Measurements from ENCODE around the gene CLRN3. TPM values are rescaled to one million over a fixed set of nuclear protein-coding genes. Genes with fewer than 3 reads are reported as not detected.

The CLRN3 gene, protein sequence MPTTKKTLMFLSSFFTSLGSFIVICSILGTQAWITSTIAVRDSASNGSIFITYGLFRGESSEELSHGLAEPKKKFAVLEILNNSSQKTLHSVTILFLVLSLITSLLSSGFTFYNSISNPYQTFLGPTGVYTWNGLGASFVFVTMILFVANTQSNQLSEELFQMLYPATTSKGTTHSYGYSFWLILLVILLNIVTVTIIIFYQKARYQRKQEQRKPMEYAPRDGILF
- total RNA-seq, result under 1 TPM in 1 of 4 donors, not detected in 3; 0.27 TPM

DNA sequence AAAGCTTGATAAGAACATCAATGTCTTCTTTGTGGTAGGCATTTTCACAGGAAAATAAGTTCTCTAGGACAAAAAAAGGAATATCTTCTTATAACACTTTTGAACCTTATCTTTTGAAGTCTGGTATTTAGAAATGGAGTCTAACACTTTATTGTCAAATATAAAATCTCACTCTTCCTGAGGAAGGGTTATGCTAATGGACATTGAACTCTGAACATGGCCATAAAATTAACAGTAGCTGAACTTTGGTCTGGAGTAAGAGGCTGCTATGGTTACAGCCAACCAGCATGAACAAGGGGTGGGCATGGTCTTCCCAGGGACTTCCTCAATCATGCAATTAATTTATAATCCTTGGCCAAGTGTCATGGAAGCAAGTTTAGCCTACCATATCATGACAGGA lies at the start of gene CLRN3:
CLRN3 (minus strand) TSS at position 199 of the 400 bp plus-strand sequence; CDS start at position 42, 157 bp downstream.
- intact Hi-C loops (cut with DNase I; ENCODE audit: low total_unique reads) (no loop called here), in situ Hi-C loops (cut with MboI; ENCODE audit: low sequenced_read_pairs in 4 of 4) (no loop called here)

DNA sequence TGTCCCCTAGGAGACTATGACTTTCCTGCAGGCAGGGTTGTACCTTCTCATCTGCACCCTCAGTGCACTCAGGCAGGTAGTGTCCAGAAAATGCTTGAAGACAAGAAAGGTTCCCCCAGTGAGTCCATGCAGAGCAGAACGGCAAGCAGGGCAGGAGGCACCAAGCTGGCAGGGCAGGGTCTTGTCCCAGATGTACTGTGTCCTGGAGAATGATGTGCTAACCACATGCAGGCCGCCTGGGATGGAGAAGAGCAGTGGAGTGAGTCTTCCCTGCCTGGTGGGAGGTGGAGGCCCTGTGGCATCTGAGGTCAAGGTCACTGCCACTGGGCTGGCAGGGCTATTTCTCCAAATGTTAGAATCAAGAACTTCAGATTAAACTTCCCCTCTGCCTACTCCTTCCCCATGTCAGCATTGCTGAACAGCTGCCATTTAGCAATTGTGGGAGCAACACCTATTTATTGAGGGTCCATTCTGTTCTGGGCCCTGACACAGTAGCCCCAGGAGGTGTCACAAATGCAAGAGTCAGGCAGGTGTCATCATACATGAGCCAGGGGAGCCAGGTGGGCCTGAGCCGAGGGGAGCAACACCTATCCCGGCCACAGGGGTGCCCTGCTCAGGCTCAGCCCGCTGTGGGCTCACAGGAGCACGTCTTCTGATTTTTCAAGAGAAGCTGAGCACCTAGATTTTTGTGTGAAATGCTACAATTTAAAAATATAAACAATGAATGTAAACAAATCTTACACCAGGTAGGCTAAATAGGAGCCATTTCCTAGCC lies 48.3 kb upstream of the CLRN3 start:
- H3K4me3 ChIP-seq, result no peak overlapping the region
- no peaks in the 10 kb centered on the region for H3K36me3 ChIP-seq
- no peaks in the 10 kb centered on the region for H3K4me1 ChIP-seq
- in situ Hi-C loops (cut with MboI; ENCODE audit: low sequenced_read_pairs in 4 of 4) (no loop called here), intact Hi-C loops (cut with DNase I; ENCODE audit: low total_unique reads) (no loop called here)
- H3K9me3 ChIP-seq, result no peaks in the 10 kb centered on the region
- no peak for DNase-seq
- TF ChIP-seq POLR2A (IDR thresholded peaks at IDR 0.05), result no peak
- H3K27me3 ChIP-seq, result no peaks in the 10 kb centered on the region
- no peak overlapping the region for H3K27ac ChIP-seq
- ATAC-seq, result no peak

More for the DNA sequence above, at the start of gene CLRN3:
- no peak for DNase-seq
- Histone ChIP-seq H3K27me3 (peaks cover 0 to 8% (median 0%) of the 10 kb centered on the region in 3 donors), H3K4me3 (no peak within 1 kb of the TSS), H3K4me1 (no peaks in the 10 kb centered on the region), H3K27ac (no peak within 1 kb of the TSS), H3K9me3 (no peaks in the 10 kb centered on the region), H3K36me3 (no peaks in the 10 kb centered on the region)
- no peak for ATAC-seq
- TF ChIP-seq, protein P1, sequence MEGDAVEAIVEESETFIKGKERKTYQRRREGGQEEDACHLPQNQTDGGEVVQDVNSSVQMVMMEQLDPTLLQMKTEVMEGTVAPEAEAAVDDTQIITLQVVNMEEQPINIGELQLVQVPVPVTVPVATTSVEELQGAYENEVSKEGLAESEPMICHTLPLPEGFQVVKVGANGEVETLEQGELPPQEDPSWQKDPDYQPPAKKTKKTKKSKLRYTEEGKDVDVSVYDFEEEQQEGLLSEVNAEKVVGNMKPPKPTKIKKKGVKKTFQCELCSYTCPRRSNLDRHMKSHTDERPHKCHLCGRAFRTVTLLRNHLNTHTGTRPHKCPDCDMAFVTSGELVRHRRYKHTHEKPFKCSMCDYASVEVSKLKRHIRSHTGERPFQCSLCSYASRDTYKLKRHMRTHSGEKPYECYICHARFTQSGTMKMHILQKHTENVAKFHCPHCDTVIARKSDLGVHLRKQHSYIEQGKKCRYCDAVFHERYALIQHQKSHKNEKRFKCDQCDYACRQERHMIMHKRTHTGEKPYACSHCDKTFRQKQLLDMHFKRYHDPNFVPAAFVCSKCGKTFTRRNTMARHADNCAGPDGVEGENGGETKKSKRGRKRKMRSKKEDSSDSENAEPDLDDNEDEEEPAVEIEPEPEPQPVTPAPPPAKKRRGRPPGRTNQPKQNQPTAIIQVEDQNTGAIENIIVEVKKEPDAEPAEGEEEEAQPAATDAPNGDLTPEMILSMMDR (IDR thresholded peaks at IDR 0.05 in 4 of 5, conservative IDR thresholded peaks at IDR 0.05 in 1 of 5), result no peak
- TF ChIP-seq POLR2A (IDR thresholded peaks at IDR 0.05), result no peak

DNA sequence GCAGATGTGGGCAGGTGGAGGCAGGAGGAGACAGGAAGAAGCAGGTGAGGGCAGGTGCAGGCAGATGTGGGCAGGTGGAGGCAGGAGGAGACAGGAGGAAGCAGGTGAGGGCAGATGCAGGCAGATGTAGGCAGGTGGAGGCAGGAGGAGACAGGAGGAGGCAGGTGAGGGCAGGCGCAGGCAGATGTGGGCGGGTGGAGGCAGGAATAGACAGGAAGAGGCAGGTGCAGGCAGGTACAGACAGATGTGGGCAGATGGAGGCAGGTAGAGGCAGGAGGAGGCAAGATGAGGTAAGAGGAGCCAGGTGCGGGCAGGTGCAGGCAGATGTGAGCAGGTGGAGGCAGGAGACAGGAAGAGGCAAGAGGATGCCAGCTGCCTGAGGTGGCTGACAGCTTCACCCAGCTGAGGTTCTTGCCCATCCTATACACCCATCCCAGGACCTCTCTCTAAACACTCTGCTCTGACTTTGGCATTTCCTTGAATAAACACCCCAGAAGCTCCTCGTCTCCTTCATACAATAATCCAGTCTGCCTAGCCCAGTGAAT lies 47.1 kb upstream of the CLRN3 start:
- no peak for TF ChIP-seq POLR2A (IDR thresholded peaks at IDR 0.05)
- TF ChIP-seq, protein P1 (IDR thresholded peaks at IDR 0.05 in 4 of 5, conservative IDR thresholded peaks at IDR 0.05 in 1 of 5), result no peak
- Histone ChIP-seq H3K4me1 (no peaks in the 10 kb centered on the region), H3K4me3 (no peak overlapping the region), H3K36me3 (no peaks in the 10 kb centered on the region), H3K9me3 (no peaks in the 10 kb centered on the region), H3K27ac (no peak overlapping the region), H3K27me3 (peaks cover 0 to 5% (median 0%) of the 10 kb centered on the region in 3 donors)
- DNase-seq (no peak), ATAC-seq (no peak)
- intact Hi-C loops (cut with DNase I; ENCODE audit: low total_unique reads), result no loop called here
- in situ Hi-C loops (cut with MboI; ENCODE audit: low sequenced_read_pairs in 4 of 4), result no loop called here

DNA sequence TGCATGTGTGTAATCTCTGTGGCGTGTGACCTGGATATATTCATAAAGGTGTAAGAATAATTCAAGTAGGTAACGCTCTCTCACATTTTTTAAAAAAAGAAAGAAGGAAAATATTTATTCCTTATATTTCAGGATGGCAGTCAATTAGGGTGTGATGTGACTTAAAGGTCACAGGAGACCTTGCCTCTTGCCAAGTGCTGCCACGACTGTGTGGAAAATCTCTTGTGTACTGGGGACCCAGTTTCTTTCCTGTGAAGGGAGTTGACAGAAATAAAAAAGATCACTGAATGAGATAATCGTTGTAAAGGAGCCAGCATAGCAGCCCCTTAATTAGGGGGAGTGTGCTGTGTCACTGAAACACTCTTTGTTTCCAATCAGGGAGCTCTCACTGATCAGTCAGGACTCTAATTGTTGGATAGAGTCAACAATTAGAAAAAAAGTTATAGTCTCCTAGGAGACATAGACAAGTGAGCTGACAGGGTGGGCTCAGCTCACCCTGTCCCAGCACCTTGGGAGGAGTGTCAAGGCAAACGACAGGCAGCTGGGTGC lies 45.2 kb upstream of the CLRN3 start:
- TF ChIP-seq POLR2A (IDR thresholded peaks at IDR 0.05), result no peak
- TF ChIP-seq, protein P1 (IDR thresholded peaks at IDR 0.05 in 4 of 5, conservative IDR thresholded peaks at IDR 0.05 in 1 of 5), result no peak
- intact Hi-C loops (cut with DNase I; ENCODE audit: low total_unique reads), result no loop called here
- Histone ChIP-seq H3K9me3 (no peaks in the 10 kb centered on the region), H3K4me1 (no peaks in the 10 kb centered on the region), H3K4me3 (no peak overlapping the region), H3K36me3 (no peaks in the 10 kb centered on the region), H3K27me3 (peaks cover 0 to 6% (median 0%) of the 10 kb centered on the region in 3 donors), H3K27ac (no peak overlapping the region)
- in situ Hi-C loops (cut with MboI; ENCODE audit: low sequenced_read_pairs in 4 of 4), result no loop called here
- DNase-seq, result no peak
- ATAC-seq, result no peak

DNA sequence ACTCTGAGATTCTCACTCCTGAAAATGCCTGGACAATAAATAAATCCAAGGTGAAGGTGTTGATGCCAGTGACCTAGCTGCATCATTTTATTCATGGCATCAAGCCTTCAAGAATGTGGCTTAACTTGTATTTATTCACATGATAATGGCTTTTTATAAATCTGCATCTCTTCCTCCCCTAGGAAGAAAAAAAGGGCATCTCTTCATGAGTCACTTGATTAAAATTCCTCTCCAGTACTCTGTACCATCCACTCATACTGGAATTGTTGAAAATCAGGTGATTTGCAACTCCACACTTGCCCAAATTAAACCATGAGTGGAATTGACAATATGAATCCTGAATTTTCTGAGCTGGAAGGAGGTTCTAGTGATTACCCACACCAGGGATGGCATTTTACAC lies 44.3 kb upstream of the CLRN3 start:
- Histone ChIP-seq H3K27ac (no peak overlapping the region), H3K4me1 (no peaks in the 10 kb centered on the region), H3K27me3 (peaks cover 0 to 6% (median 0%) of the 10 kb centered on the region in 3 donors), H3K36me3 (no peaks in the 10 kb centered on the region), H3K9me3 (no peaks in the 10 kb centered on the region), H3K4me3 (no peak overlapping the region)
- no peak for ATAC-seq
- no peak for DNase-seq
- intact Hi-C loops (cut with DNase I; ENCODE audit: low total_unique reads), result no loop called here
- TF ChIP-seq, protein P1 (IDR thresholded peaks at IDR 0.05 in 4 of 5, conservative IDR thresholded peaks at IDR 0.05 in 1 of 5), result no peak
- TF ChIP-seq POLR2A (IDR thresholded peaks at IDR 0.05), result no peak
- in situ Hi-C loops (cut with MboI; ENCODE audit: low sequenced_read_pairs in 4 of 4), result no loop called here

Data from gastrocnemius medialis (tissue), 4 donors.